ENCODE results near the gene PANK1. TPM values are rescaled to one million over a fixed set of nuclear protein-coding genes. Genes with fewer than 3 reads are reported as not detected.
"Not testable (repeated sequence)": the region's sequence is repeated elsewhere in the genome, so short reads cannot be mapped to it uniquely, and the experiment has no call there.

PANK1 gene
- total RNA-seq, 3 donors from 2014 or later (not counting 1 experiment from before 2014, with no cell fraction given) = 0.85 to 2.2 (median 1.4) TPM

- Mint-ChIP-seq H3K27ac (no peak overlapping the region), H3K9me3 (peaks cover 2 to 3% of the 10 kb centered on the region in 2 donors), H3K4me3 (no peak overlapping the region), H3K4me1 (no peaks in the 10 kb centered on the region), H3K36me3 (no peaks in the 10 kb centered on the region), H3K27me3 (ENCODE audit: low read depth in 2 of 2) (no peaks in the 10 kb centered on the region)
- ATAC-seq (no peak), DNase-seq (no peak)
- intact Hi-C loops (cut with micrococcal nuclease) = no loop called here
- no peak for TF ChIP-seq CTCF (IDR thresholded peaks at IDR 0.05)
- no peak overlapping the region for H3K4me3 ChIP-seq (ENCODE audit: low read length)
- H3K9me3 ChIP-seq (ENCODE audit: control insufficient read depth, insufficient read depth, low read length) = peaks cover 11% of the 10 kb centered on the region
- no peaks in the 10 kb centered on the region for H3K27me3 ChIP-seq (ENCODE audit: control insufficient read depth, insufficient read depth, low read length)
- no peaks in the 10 kb centered on the region for H3K4me1 ChIP-seq (ENCODE audit: control insufficient read depth, insufficient read depth, low read length)
- 67% methylated on average over 4 of the region's 4 CpGs for WGBS (ENCODE audit: insufficient coverage)
- H3K36me3 ChIP-seq (ENCODE audit: control insufficient read depth, insufficient read depth, low read length) = no peaks in the 10 kb centered on the region
- no peak overlapping the region for H3K27ac ChIP-seq (ENCODE audit: low read length)
Observed at GRCh38 chr10:89624020-89624419, 21.0 kb downstream of the PANK1 start.

GRCh38 chr10:89622151-89622550 lies 22.9 kb downstream of the PANK1 start:
- no peak for DNase-seq
- Mint-ChIP-seq H3K9me3 (peaks cover 2 to 3% of the 10 kb centered on the region in 2 donors), H3K4me1 (no peaks in the 10 kb centered on the region), H3K36me3 (no peaks in the 10 kb centered on the region), H3K27ac (no peak overlapping the region), H3K4me3 (no peak overlapping the region), H3K27me3 (ENCODE audit: low read depth in 2 of 2) (no peaks in the 10 kb centered on the region)
- H3K9me3 ChIP-seq (ENCODE audit: control insufficient read depth, insufficient read depth, low read length) = peaks cover 11% of the 10 kb centered on the region
- no peaks in the 10 kb centered on the region for H3K36me3 ChIP-seq (ENCODE audit: control insufficient read depth, insufficient read depth, low read length)
- intact Hi-C loops (cut with micrococcal nuclease) = no loop called here
- TF ChIP-seq CTCF (IDR thresholded peaks at IDR 0.05) = no peak
- H3K4me3 ChIP-seq (ENCODE audit: low read length) = no peak overlapping the region
- no peaks in the 10 kb centered on the region for H3K27me3 ChIP-seq (ENCODE audit: control insufficient read depth, insufficient read depth, low read length)
- ATAC-seq = no peak
- no peak overlapping the region for H3K27ac ChIP-seq (ENCODE audit: low read length)
- no peaks in the 10 kb centered on the region for H3K4me1 ChIP-seq (ENCODE audit: control insufficient read depth, insufficient read depth, low read length)

- H3K27ac ChIP-seq (ENCODE audit: low read length) = no peak overlapping the region
- 83% methylated on average over 2 of the region's 3 CpGs for WGBS (ENCODE audit: insufficient coverage)
- no peaks in the 10 kb centered on the region for H3K36me3 ChIP-seq (ENCODE audit: control insufficient read depth, insufficient read depth, low read length)
- DNase-seq = no peak
- Mint-ChIP-seq H3K9me3 (peaks cover 2 to 3% of the 10 kb centered on the region in 2 donors), H3K27ac (no peak overlapping the region), H3K27me3 (ENCODE audit: low read depth in 2 of 2) (no peaks in the 10 kb centered on the region), H3K4me3 (no peak overlapping the region), H3K36me3 (no peaks in the 10 kb centered on the region), H3K4me1 (no peaks in the 10 kb centered on the region)
- ATAC-seq = no peak
- H3K27me3 ChIP-seq (ENCODE audit: control insufficient read depth, insufficient read depth, low read length) = no peaks in the 10 kb centered on the region
- H3K4me1 ChIP-seq (ENCODE audit: control insufficient read depth, insufficient read depth, low read length) = no peaks in the 10 kb centered on the region
- peaks cover 11% of the 10 kb centered on the region for H3K9me3 ChIP-seq (ENCODE audit: control insufficient read depth, insufficient read depth, low read length)
- TF ChIP-seq CTCF (IDR thresholded peaks at IDR 0.05) = no peak
- intact Hi-C loops (cut with micrococcal nuclease) = no loop called here
- H3K4me3 ChIP-seq (ENCODE audit: low read length) = no peak overlapping the region
Observed at GRCh38 chr10:89621438-89621837, 23.6 kb downstream of the PANK1 start.

- H3K4me3 Mint-ChIP-seq; H3K9me3 Mint-ChIP-seq; H3K4me3 ChIP-seq (ENCODE audit: low read length); H3K4me1 Mint-ChIP-seq; H3K27ac ChIP-seq (ENCODE audit: low read length); H3K27ac Mint-ChIP-seq; ATAC-seq; H3K27me3 ChIP-seq (ENCODE audit: control insufficient read depth, insufficient read depth, low read length); H3K36me3 Mint-ChIP-seq; H3K4me1 ChIP-seq (ENCODE audit: control insufficient read depth, insufficient read depth, low read length); intact Hi-C loops (cut with micrococcal nuclease); H3K27me3 Mint-ChIP-seq (ENCODE audit: low read depth in 2 of 2); H3K36me3 ChIP-seq (ENCODE audit: control insufficient read depth, insufficient read depth, low read length); DNase-seq: not testable (repeated sequence)
- 86% methylated on average over 6 of the region's 6 CpGs for WGBS (ENCODE audit: insufficient coverage)
- peaks cover 11% of the 10 kb centered on the region for H3K9me3 ChIP-seq (ENCODE audit: control insufficient read depth, insufficient read depth, low read length)
Observed at GRCh38 chr10:89620296-89620695, 24.7 kb downstream of the PANK1 start.
